Midbrain (tissue), 1 donor: ENCODE results near the gene CGB1.
"Not testable (repeated sequence)": the region's sequence is repeated elsewhere in the genome, so short reads cannot be mapped to it uniquely, and the experiment has no call there.

Source experiments
- DNase-seq: peaks from one replicate; lab custom pipeline; 2025; lab: John Stamatoyannopoulos, UW

The CGB1 gene

DNA sequence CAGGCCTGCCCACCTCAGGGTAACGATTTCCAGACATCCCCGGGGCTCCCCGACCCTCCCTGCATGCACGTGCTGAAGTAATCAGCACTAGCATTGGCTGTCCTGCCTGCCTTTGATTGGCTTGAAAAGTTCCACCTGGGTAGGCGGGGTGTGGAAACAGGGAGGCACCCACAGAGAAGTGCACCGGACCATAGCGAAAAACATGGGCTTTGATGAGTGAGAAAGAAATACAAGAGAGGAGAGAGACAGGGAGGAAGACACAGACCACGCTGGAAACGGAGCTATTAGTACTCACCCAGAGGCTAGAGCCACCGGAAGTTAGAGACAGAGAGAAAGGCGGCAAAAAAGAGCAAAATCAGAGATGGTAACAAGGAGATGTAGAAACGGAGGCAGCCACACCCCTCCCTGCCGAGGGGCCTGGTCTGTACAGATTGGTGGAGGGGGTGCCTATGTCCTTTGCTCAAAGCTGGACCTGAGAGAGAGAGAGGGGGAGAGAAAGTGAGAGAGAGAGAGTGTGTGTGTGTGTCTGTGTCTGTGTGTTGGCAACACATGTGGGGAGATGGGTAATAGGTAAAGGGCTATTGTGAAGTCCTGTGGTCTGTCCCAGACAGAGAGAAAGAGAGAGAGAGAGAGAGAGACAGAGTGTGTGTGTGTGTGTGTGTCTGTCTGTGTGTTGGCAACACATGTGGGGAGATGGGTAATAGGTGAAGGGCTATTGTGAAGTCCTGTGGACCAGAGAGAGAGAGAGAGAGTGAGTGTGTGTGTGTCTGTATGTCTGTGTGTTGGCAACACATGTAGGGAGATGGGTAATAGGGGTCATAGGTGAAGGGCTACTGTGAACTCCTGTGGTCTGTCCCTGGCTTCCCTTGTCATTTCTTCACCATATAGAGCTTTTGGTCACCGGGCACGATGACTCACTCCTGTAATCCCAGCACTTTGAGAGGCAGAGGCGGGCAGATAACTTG is 15.5 kb downstream of the CGB1 start:
- no peak for DNase-seq

DNA sequence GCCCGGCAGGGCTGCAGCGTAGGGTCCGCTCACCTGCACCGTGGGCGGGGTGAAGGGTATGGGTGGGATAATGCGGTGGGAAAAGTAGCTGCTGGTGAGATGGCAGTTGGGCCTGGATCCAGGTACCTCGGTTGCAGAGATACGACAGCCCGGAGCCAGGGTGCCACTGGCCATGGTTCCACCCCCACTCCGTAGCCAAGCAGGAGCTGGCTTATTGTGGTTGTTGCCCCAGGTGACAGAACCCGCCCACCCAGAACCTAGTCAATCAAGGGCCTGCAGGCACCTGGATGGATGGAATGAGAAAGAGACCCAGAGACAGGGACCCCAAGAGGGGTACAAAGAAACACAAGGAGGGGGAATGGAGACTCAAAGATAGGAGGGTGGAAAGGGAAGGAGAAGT is 16.4 kb downstream of the CGB1 start:
- DNase-seq: no peak

DNA sequence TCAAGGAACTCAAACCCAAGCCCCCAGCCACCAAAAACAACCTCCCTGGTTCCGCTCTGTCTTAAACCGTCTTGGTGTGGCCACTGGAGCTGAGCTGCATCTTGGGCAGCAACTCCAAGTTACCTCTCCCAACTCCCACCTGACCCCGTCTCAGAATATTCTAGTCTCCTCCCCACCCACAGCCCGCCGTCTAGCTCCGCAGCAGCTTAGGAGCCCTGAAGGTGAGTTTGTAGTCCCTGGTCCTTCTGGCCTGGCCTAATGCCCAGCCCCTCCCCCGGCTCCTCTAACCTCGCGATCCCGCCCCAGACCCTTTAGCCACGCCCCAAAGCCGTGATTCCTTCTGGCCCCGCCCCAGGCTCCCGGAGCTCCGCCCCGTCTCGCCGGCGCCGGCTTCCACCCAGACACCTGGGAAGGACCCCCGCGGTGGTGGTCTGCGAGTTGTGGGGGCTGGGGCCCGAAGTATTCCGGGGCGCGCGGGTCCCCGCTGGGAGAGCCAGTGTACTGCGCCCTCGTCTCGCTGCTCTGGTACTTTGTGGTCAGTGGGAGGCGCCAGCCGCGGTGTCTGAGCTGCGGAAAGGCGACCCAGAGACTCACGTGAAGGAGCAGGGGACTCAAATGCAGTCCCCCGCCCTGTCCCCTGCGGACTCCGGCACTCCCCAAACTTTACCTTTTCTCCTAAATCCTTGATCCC is 17.3 kb downstream of the CGB1 start:
- DNase-seq: peak; percentile 12

DNA sequence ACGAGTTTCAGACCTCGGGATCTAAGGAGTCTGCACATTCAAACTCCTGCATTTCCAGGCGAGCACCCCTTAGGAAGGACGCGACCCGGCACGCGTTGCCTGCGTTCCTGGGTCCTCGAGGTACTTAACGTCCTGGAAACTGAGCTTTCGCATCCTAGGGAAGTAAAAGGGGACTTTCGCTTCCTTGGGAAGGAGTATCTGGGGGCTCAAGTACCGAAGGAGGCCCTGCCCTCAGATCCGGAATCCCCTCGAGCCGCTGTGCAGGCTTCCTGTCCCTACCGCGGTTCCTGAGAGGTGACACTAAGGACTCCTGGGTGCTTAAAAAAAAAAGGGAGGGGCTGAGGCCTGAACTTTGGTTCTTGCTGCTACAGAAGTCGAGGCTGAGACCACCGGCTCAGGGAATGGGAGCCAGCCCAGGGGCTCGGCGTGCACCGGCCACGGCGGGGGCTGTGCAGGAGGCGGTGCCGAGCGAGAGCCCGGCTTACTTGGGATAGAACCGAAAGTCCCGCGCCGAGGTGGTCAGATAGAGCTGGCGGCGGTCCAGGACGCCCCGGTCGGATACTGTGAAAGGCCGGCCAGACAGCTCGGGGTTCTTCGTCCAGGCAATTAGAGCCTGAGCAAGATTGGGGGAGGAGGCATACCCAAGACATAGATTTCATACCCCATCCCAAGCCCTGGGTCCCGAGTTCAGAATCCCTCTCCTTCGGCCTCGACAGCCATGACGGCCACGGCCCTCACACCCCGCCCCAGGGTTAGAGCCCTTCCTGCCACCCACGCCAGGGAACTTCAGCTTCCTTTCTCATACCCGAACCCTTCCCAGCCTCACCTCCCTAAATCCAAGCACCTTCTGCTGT is 18.1 kb downstream of the CGB1 start:
- DNase-seq: not testable (repeated sequence)

DNA sequence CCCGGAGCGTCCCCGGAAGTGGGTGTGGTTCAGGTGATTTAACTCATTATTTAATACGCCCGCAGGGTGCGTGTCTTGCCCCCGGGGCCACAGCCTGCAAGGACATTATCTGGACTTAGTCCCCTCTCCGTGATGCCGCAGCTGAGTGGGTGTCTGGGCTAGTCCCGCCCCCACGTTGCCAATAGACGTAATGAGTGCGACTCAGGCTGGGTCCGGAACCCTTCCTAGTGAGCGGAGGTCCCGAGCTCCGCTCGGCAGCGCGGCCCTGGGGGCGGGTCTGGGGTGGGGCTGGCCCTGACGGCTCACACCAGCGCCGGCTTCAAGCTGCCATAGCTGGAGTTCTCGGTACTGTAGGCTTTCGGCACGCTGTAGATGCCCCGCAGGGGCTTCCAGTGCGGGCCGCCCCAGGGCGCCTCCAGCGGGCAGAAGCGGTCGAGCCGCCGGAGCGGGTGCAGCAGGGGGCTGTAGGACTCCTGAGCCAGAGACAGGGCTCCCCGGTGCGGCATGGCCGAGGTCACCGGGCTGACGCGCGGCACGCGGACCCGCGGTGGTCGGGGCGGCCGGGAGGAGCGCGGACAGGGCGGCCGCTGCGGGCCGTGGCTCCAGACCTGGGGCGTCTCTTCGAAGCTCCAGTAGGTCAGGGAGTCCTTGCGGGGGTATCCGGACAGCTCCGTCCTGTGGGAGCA is 18.9 kb downstream of the CGB1 start:
- no peak for DNase-seq

DNA sequence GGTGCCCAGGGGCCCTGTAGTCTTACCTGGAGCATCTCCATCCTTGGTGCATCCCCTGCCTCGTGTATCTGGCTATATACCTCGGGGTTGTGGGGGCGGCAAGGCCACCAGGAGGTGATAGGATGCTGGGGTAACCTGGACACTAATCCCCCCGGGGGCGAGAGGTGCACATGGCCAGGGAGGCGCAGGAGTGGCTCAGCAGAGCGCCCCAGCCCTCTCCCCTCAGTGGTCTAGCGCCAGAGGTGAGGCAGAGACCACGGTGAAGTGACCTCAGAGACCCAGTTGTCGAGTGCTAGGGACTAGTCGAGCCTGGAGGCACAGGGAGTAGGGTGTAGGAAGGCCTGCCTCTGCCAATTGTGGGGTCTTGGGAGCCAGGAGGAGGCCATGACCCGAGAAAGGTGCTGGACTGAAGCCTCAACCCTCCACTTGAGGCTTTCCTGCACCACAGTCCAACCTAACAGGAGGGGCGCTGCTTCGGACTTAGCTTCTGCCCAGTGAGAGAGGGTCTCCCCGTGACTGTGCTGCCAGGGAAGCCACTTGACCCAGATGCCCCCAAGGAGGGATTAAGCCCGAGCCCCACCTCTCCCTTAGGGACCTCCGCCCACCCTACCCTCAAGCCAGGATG is 19.5 kb downstream of the CGB1 start, which contains the start of gene LHB:
Gene LHB (minus strand): TSS at position 51 of the 625 bp plus-strand sequence. CDS start 10 bp downstream, at position 41.
- no peak for DNase-seq

DNA sequence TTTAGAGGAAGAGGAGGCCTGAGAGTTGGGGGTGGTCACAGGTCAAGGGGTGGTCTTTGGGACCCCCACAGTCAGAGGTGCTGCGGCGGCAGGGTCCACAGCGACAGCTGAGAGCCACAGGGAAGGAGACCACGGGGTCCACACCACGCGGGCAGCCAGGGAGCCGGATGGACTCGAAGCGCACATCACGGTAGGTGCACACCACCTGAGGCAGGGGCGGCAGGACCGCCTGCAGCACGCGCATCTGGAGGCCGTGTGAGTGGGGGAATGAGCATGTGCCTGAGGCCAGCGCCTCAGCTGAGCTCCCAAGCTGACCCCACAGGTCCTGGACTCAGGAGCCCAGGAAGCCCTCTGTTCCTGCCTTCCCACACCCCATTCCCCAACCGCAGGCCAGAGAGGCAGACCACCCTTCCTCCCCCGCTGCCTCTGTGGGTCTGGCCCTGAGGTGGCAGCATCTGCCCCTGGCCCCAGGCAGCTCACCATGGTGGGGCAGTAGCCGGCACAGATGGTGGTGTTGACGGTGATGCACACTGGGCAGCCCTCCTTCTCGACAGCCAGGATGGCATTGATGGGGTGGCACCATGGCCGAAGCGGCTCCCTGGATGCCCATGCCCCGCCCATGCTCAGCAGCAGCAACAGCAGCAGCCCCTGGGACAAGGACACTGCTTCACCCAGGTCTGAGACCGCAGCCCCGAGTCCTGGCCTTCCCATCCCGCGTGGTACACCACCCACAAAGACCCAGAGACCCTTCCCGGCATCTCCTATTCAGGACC is 20.4 kb downstream of the CGB1 start:
- no peak for DNase-seq

DNA sequence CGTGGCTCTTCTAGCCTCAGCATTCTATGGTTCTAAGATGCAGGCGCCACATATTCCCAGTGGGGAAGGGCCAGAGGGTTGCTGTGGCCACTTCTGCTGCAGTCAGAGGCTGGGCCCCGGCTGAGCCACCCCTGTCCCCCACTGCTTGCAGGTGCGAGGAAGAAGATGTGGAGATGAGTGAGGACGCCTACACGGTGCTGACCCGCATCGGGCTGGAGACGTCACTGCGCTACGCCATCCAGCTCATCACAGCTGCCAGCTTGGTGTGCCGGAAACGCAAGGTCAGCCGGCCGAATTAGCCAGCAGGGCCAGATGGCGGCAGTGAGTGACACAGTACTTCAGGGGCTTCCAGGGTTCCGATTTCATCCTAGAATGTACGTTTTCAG is 21.8 kb downstream of the CGB1 start:
- no peak for DNase-seq

DNA sequence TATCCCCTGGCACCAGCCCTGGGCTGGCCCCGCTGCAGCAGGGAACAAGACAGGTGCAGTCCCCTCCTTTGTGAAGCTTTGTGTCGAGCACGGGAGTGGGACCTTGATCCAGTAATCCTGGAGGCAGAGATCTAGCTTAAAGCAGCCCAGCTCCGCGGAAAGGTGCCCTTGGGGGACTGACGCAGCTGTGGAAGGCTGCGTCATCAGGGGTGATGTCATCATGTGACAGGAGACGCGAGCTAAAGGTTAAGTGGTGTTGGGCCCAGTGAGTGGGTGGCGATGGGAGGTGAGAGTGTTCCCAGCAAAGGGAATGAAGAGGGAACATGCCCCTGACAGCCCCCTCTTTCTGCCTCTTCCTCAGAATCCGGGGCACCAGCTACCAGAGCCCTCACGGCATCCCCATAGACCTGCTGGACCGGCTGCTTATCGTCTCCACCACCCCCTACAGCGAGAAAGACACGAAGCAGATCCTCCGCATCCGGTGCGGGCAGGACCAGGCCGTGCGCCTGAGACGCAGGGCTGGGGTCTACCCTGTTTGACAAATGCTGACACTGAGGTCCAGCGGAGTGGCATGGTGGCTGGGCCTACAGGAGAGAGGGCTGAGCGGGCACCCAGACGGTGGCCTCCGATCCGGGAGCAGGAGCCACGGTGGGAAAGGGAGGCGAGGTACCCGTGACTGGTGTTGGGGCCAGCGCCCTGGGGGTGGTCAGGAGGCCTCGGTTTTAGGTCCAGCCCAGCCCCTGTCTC is 22.4 kb downstream of the CGB1 start:
- DNase-seq: no peak

DNA sequence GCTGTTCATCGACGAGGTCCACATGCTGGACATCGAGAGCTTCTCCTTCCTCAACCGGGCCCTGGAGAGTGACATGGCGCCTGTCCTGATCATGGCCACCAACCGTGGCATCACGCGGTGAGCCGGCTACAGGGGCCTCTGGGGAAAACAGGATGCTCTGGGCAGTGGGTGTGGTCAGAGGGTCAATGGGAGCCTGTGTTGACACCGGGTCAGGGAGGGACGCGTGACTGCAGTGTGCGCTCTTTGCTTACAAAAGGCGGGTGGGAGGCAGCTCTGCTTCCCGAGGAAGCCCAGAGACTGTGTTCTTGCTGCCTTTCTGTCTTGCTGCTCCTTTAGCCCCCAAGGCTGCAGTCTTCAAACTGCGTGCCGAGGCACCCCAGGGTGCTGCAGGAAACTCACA is 25.5 kb downstream of the CGB1 start:
- no peak for DNase-seq

DNA sequence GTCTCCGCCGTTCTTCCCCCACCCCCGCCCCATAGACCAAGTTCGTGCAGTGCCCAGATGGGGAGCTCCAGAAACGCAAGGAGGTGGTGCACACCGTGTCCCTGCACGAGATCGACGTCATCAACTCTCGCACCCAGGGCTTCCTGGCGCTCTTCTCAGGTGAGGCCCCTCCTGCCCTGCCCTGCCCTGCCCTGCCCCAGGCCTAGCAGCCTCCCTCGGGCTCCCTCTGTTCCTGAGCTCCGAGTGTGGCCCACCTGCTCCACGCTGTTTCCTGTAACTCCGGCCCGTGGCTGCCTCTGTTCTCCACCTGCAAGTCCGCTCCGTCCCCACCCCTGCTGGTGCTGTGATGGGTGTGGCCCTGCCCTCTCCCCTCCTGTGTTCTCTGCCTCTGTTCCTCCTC is 26.2 kb downstream of the CGB1 start:
- DNase-seq: no peak

DNA sequence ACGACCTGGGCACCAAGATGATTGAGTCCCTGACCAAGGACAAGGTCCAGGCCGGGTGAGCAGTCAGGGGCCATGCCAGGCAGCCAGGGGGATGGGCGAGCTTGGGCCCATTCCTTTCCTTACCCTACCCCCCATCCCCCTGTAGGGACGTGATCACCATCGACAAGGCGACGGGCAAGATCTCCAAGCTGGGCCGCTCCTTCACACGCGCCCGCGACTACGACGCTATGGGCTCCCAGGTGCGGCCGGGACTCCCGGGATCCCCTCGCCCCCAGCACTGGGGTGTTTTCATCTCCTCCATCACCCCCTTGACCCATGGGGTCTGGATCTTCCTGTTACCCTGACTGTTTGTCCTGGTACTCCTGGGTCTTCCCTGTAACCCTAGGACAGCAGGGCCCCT is 26.9 kb downstream of the CGB1 start:
- DNase-seq: no peak

DNA sequence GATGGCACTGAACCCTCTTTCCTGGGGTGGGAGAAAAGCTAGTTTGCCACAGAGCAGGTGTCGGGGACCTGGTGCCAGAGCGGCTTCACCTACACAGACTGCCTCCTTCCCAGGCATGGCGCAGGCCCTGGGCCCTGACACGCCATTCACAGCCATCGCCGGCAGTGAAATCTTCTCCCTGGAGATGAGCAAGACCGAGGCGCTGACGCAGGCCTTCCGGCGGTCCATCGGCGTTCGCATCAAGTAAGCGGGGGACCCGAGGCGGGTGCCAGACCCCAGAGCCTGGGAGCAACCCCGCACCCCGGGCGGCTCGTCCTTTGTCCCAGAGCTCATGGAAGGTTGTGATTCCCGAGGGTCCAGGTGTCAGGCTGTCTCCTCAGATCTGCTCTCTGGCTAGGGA is 29.8 kb downstream of the CGB1 start:
- DNase-seq: no peak

DNA sequence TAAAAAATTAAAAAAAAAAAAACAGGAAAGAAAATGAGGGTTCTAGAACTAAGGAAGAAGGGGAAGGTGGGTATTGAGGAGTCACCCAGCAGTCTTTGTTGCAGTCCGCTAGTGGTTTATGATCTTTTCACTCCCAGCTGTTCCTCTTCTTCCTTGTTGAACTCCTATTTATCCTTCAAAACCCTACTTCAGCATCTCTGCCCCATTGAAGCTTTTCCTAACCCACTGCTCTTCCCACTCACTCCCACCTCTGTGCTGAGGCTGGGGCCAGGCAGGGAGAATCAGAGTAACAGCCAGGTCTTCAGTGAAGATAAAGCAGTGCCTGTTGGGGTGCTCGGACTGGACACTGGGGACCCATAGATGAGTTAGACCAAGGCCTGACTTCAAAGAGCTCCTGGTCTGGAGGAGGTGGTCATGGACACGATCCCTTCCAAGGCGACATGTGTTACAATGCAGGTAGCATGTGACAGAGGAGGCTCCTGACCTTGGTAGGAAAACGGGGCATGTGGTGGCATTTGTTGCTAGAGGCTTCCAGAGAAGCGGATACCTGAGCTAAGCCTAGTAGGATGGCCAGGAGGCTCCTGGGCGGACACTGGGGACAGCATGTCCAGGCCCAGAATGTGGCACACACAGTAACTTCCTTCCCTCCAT is 31.6 kb downstream of the CGB1 start:
- DNase-seq: no peak

DNA sequence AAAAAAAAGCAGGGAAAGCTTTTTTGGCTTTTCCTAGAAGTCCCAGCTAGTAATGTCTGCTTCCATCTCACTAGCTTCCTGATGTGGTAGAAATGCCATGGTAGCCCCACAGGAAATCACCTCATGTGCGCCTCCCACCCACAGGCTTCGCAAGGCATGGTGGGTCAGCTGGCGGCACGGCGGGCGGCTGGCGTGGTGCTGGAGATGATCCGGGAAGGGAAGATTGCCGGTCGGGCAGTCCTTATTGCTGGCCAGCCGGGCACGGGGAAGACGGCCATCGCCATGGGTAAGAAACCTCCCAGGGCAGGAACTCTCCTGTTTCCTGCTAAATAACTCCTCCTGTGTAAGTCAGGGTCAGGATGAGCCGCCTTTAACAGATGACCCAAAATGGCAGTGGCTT is 32.6 kb downstream of the CGB1 start:
- DNase-seq: no peak

DNA sequence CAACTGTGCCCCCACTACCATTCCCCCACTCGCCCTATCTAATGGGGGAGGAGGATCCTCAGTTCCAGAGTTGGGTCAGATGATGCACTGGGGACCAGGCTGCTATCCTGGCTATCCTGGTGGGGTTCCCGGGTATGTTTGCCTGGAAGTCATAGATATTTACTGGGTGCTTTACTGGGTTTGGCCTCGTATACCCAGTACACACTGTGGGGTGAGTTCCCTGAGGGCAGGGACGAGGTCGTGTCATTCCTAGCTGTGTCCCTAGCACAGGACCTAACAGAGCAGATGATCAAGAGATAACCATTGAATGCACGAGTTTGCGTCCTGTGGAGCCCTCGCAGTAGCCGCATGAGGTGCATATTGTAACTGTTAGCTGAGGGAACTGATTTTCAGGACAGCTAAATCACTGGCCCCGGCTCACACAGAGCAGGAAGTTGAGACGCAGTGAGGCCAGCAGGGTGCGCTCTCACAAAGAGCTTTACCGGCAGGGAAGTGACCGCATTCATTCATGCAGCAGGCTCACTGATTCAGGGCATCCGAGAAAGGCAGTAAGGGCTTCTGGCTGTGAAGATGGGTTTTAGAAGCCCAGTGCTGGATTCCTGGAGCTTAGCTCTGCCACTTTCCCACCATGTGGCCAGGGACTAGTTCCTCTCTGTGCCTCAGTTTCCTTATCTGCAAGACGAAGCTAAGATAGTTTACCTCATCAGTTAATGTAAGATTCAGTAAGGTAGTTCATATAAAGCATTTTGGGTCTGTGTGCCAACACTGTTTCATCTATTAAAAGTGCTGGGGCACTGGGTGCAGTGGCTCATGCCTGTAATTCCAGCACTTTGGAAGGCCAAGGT is 37.0 kb downstream of the CGB1 start:
- no peak for DNase-seq

DNA sequence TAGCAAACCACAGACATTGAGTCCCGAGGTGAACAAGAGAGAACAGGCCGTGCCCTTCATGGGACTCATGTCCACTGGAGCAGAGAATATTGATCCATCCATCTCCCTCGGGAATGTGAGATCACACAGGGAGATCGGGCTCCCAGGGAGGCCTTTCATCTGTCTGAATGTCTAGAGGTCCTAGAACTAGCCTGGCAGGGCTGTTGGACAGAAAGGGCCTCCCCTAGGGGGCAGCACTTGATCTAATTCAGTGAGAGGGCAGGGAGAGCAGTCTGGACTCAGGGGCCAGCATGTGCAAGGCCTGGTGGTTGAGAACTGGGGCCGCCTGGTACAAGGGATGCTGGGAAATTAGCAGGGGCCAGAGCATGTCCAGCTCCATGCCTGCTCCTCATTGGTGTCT is 38.7 kb downstream of the CGB1 start:
- no peak for DNase-seq

DNA sequence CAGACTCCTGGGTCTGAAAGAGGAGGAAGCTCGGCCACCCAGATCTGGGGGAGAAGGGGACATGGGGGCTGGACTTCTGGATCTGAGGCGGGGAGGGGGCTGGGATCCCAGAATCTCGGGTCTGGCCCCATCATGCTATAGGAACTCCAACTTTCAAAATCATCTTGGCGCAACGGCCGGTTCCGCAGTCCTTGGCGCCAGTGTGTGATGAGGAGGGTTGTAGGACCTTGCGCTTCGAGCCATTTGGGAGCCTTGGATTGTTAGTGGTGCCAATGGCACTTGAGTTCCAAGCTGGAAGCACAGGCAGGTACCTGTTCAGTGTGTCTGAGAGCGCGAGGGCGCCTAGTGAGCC is 42.7 kb downstream of the CGB1 start:
- DNase-seq: no peak
